ENCODE results near the gene TRPM8.

The TRPM8 gene

GRCh38 chr2:234050455-234051135 is 133.4 kb downstream of the TRPM8 start, which contains the start of gene SPP2:
SPP2 (plus strand) TSS chr2:234050702; CDS start chr2:234050787, 85 bp downstream.
- FAIRE-seq, result no peak

GRCh38 chr2:234051374-234052070 is 134.3 kb downstream of the TRPM8 start:
- no peak for FAIRE-seq

- FAIRE-seq, result no peak
Measured at GRCh38 chr2:234058881-234059280, 141.7 kb downstream of the TRPM8 start.

- no peak for FAIRE-seq
Measured at GRCh38 chr2:234060236-234060635, 143.1 kb downstream of the TRPM8 start.

- FAIRE-seq, result no peak
Measured at GRCh38 chr2:234061624-234062257, 144.6 kb downstream of the TRPM8 start.

- no peak for FAIRE-seq
Measured at GRCh38 chr2:234066587-234066986, 149.4 kb downstream of the TRPM8 start.
